OCI-LY1 (cell line): ENCODE data around the gene LNX1.

ENCODE experiments used
- CTCF ChIP-seq: fragments of 200-600 bp; sonication (generic), shearing (Covaris generic); IDR thresholded peaks from 2 replicates; pipeline ENCODE4 v1.5.1; 2017; ENCODE audit warnings: mild to moderate bottlenecking, antibody characterized with exemption, low read length, moderate library complexity, mixed read lengths
- EZH2 ChIP-seq: fragments of 200-600 bp; sonication (generic), shearing (Covaris generic); IDR thresholded peaks from 2 replicates; pipeline ENCODE4 v1.8.0; 2017; ENCODE audit warnings: borderline replicate concordance, mixed run types, mild to moderate bottlenecking, antibody characterized with exemption, low read length, moderate library complexity, mixed read lengths

GRCh38 chr4:53534684-53535083 is 56.6 kb downstream of the LNX1 start:
- no peak for TF ChIP-seq CTCF
- no peak for TF ChIP-seq EZH2
